Stimulated activated CD8-positive, alpha-beta memory T cell treated with anti-CD3 and anti-CD28 coated beads, Interleukin-4, amount 100 ng/mL, for 48 hours (primary cell): ENCODE measurements around the gene PBOV1.

Experiments
- DNase-seq: peaks from one replicate; pipeline ENCODE4 v3.0.0-alpha.2; 2020

PBOV1 gene

GRCh38 chr6:138218449-138218848 is at the start of gene PBOV1:
Gene PBOV1, minus strand, starts transcription at chr6:138218491. Its CDS starts 96 bp downstream, at chr6:138218395.
- DNase-seq = no peak

GRCh38 chr6:138266095-138266494 is 47.8 kb upstream of the PBOV1 start:
- DNase-seq = no peak

- DNase-seq = no peak
Measured at GRCh38 chr6:138264372-138264880, 46.1 kb upstream of the PBOV1 start.

- no peak for DNase-seq
Measured at GRCh38 chr6:138263963-138264362, 45.7 kb upstream of the PBOV1 start.

- no peak for DNase-seq
Measured at GRCh38 chr6:138261116-138261780, 43.0 kb upstream of the PBOV1 start.

- no peak for DNase-seq
Measured at GRCh38 chr6:138258991-138259390, 40.7 kb upstream of the PBOV1 start.

- DNase-seq = no peak
Measured at GRCh38 chr6:138258197-138258596, 39.9 kb upstream of the PBOV1 start.

GRCh38 chr6:138257638-138258040 is 39.3 kb upstream of the PBOV1 start:
- no peak for DNase-seq

- DNase-seq = no peak
Measured at GRCh38 chr6:138255443-138255842, 37.2 kb upstream of the PBOV1 start.

- no peak for DNase-seq
Measured at GRCh38 chr6:138253731-138254130, 35.4 kb upstream of the PBOV1 start.

- DNase-seq = no peak
Measured at GRCh38 chr6:138250513-138251247, 32.4 kb upstream of the PBOV1 start.

GRCh38 chr6:138250053-138250452 is 31.8 kb upstream of the PBOV1 start:
- no peak for DNase-seq

GRCh38 chr6:138248878-138249277 is 30.6 kb upstream of the PBOV1 start:
- DNase-seq = no peak

- DNase-seq = no peak
Measured at GRCh38 chr6:138248011-138248410, 29.7 kb upstream of the PBOV1 start.

- no peak for DNase-seq
Measured at GRCh38 chr6:138246650-138247440, 28.6 kb upstream of the PBOV1 start.

GRCh38 chr6:138245751-138246150 is 27.5 kb upstream of the PBOV1 start:
- no peak for DNase-seq

- DNase-seq = no peak
Measured at GRCh38 chr6:138242987-138243592, 24.8 kb upstream of the PBOV1 start.

- no peak for DNase-seq
Measured at GRCh38 chr6:138241934-138242333, 23.6 kb upstream of the PBOV1 start.

- DNase-seq = no peak
Measured at GRCh38 chr6:138241381-138241780, 23.1 kb upstream of the PBOV1 start.

- DNase-seq = no peak
Measured at GRCh38 chr6:138240476-138241245, 22.4 kb upstream of the PBOV1 start.

GRCh38 chr6:138239774-138240173 is 21.5 kb upstream of the PBOV1 start:
- DNase-seq = no peak

- DNase-seq = no peak
Measured at GRCh38 chr6:138238368-138238767, 20.1 kb upstream of the PBOV1 start.
